Omental fat pad (tissue), 4 donors: Measurements from ENCODE around the gene EPSTI1. TPM values are rescaled to one million over a fixed set of nuclear protein-coding genes. Genes with fewer than 3 reads are reported as not detected.

Source experiments
- ATAC-seq: fragments of 150-250 bp; one replicate; pipeline ENCODE4 v1.9.1; 2016; ENCODE audit warnings: mild to moderate bottlenecking, moderate library complexity; ENCODE audit not compliant: low FRiP score
- DNase-seq: peaks from one replicate; pipeline ENCODE4 v3.0.0-alpha.2; 2019; ENCODE audit warnings: low spot score
- CTCF ChIP-seq, 3 donors: fragments of 450-650 bp; IDR thresholded peaks; one replicate each; pipeline ENCODE4 v1.5.1; 2016 to 2017; ENCODE audit warnings: antibody characterized with exemption in 3 of 3, mild to moderate bottlenecking in 3 of 3, moderate library complexity in 2 of 3
- total RNA-seq, 4 donors: library from RNA; depleted of rRNA; stranded (reverse); fragments of >200 nt; gene quantifications; one replicate each; pipeline ENCODE4 v1.1.0, GENCODE V29; 2016

Gene EPSTI1
- total RNA-seq, 4 donors from 2014 or later = 8.3 to 31.8 (median 10.9) TPM

- ATAC-seq = no peak
- TF ChIP-seq CTCF (IDR thresholded peaks at IDR 0.05) = no peak
- no peak for DNase-seq
Measured at GRCh38 chr13:42964761-42965161, 27.3 kb downstream of the EPSTI1 start.

GRCh38 chr13:42959615-42960014 is 32.4 kb downstream of the EPSTI1 start:
- no peak for TF ChIP-seq CTCF (IDR thresholded peaks at IDR 0.05)
- DNase-seq (no peak), ATAC-seq (no peak)

GRCh38 chr13:42957881-42958280 is 34.2 kb downstream of the EPSTI1 start:
- no peak for TF ChIP-seq CTCF (IDR thresholded peaks at IDR 0.05)
- ATAC-seq = no peak

GRCh38 chr13:42950181-42950580 is 41.9 kb downstream of the EPSTI1 start:
- no peak for TF ChIP-seq CTCF (IDR thresholded peaks at IDR 0.05)
- DNase-seq (no peak), ATAC-seq (no peak)

More at GRCh38 chr13:42957881-42958280, 34.2 kb downstream of the EPSTI1 start:
- no peak for DNase-seq

GRCh38 chr13:42947925-42948324 is 44.1 kb downstream of the EPSTI1 start:
- ATAC-seq = no peak
- no peak for DNase-seq
- no peak for TF ChIP-seq CTCF (IDR thresholded peaks at IDR 0.05)

GRCh38 chr13:42946927-42947326 is 45.1 kb downstream of the EPSTI1 start:
- no peak for DNase-seq
- no peak for ATAC-seq
- TF ChIP-seq CTCF (IDR thresholded peaks at IDR 0.05) = no peak

GRCh38 chr13:42929886-42930535 is 62.0 kb downstream of the EPSTI1 start:
- TF ChIP-seq CTCF (IDR thresholded peaks at IDR 0.05) = no peak
- DNase-seq = no peak
- no peak for ATAC-seq
